Measurements from ENCODE around the gene RBM12. TPM values are rescaled to one million over a fixed set of nuclear protein-coding genes. Genes with fewer than 3 reads are reported as not detected.
A peak's percentile ranks its signal among the peaks of the same experiment; 100 is the strongest.
"Not testable (repeated sequence)": the region's sequence is repeated elsewhere in the genome, so short reads cannot be mapped to it uniquely, and the experiment has no call there.

Gene RBM12
- total RNA-seq, 1 donor from 2014 or later, result 151 TPM

DNA sequence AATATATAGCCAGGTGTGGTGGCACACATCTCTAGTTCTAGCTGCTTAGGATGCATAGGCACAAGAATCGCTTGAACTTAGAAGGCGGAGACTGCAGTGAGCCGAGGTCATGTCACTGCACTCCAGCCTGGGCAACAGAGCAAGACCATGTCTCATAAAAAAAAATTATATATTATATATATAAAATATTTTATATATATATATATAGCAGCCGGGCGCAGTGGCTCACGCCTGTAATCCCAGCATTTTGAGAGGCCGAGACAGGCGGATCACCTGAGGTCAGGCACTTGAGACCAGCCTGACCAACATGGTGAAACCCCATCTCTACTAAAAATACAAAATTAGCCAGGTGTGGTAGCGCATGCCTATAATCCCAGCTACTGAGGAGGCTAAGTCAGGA is 20.7 kb upstream of the RBM12 start:
- H3K4me1 Mint-ChIP-seq; H3K4me3 Mint-ChIP-seq; H3K9me3 Mint-ChIP-seq; intact Hi-C loops (cut with micrococcal nuclease); H3K27me3 Mint-ChIP-seq; DNase-seq; H3K27ac Mint-ChIP-seq: not testable (repeated sequence)
- peaks cover 36% of the 10 kb centered on the region for H3K36me3 Mint-ChIP-seq (ENCODE audit: low read depth)

DNA sequence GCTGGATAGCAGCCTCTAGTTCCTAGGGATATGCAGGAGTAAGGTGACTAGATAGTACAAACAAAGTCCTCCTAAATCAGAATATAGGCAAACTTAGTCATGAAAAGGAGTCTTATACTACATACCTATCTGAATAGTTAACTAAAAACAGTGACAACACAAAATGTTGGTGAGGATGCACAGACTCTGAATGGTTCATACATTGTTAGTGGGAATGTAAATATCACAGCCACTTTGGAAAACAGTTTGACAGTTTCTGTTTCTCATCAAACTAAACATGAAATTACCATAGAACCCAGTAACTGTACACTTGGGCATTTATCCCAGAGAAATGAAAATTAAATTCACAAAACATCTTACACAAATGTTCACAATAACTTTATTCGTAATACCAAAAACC is 17.3 kb upstream of the RBM12 start:
- DNase-seq, result no peak
- no peaks in the 10 kb centered on the region for H3K9me3 Mint-ChIP-seq
- H3K27me3 Mint-ChIP-seq, result no peaks in the 10 kb centered on the region
- intact Hi-C loops (cut with micrococcal nuclease), result no loop called here
- H3K36me3 Mint-ChIP-seq (ENCODE audit: low read depth), result peaks cover 18% of the 10 kb centered on the region
- H3K4me1 Mint-ChIP-seq, result peaks cover 4% of the 10 kb centered on the region
- H3K4me3 Mint-ChIP-seq, result no peak overlapping the region
- H3K27ac Mint-ChIP-seq, result no peak overlapping the region

DNA sequence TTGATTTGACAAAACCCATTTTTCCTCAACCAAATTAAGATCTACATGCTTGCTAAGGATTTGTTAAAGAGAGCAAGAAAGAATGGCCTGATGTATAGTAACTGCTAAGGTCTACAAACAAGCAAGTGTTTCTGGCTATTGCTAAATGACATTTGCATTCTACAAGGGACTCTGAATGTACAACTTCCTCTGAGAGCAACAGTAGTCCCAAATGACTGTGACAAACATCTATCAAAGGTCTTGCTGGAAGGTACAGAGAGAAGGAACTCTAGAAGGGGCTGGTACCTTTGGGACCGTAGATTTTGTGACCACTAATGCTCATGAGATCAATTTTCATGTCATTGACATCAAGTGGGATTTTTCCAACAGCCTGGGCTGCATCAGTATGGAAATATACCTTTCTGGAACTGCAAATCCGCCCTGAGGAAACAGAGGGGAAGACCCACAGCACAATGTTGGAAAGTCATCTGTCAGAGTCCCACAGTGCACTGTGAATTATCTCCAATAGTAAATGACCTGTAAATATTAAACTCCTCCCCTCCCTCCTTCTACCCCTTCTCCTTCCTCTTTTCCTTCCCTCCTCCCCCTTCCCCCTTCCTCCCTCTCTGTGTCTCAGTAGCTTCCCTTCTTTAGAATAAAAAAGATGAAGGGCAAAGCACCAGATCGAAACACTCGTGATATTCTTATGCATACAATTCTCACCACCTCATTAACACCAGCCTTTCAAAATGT is 15.9 kb upstream of the RBM12 start:
- Mint-ChIP-seq H3K27me3 (no peaks in the 10 kb centered on the region), H3K9me3 (no peaks in the 10 kb centered on the region), H3K36me3 (ENCODE audit: low read depth) (peaks cover 11% of the 10 kb centered on the region), H3K4me1 (peaks cover 4% of the 10 kb centered on the region), H3K27ac (peak overlapping the region; percentile 8), H3K4me3 (no peak overlapping the region)
- no peak for DNase-seq
- intact Hi-C loops (cut with micrococcal nuclease), result no loop called here

DNA sequence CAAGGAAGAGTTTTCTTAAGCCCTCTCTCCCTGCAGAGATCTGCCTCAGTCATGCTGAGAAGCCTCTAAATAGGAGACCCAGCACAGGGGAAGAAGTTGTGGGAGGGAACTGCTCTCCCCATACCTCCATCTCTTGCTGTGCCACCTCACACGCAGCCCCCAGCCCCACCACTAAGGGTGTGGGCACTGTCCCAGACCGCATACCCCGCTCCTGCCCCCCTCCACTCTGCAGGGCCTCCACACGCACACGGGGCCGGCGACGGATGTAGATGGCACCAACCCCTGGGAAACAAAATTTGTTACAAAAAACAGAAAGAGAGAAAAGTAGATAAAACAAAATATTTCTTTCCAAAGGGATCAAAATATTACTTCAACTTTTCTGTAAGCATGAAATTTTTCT is 10.2 kb upstream of the RBM12 start:
- no peak overlapping the region for H3K27ac Mint-ChIP-seq
- H3K4me1 Mint-ChIP-seq, result no peaks in the 10 kb centered on the region
- intact Hi-C loops (cut with micrococcal nuclease), result no loop called here
- DNase-seq, result no peak
- H3K27me3 Mint-ChIP-seq, result no peaks in the 10 kb centered on the region
- H3K4me3 Mint-ChIP-seq, result no peak overlapping the region
- H3K36me3 Mint-ChIP-seq (ENCODE audit: low read depth), result peaks cover 27% of the 10 kb centered on the region
- H3K9me3 Mint-ChIP-seq, result no peaks in the 10 kb centered on the region

DNA sequence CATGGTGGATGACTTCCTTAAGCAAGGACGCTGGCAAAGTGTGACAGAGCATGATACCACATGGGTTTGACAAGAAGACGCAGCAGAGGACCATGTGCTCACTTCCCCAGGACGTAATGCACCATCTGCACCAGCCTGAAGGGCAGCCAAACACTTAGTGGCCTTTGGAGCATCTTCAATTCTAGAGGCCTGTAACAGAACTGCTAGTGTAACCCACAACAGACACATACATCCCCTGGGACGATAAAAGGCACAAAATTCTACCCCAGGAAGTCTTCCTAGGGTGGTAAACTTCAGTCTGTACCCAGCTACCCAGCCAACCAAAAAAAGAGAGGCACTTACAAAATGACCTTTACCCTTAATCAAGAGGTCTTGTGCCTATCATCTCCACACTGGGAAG is 9.2 kb upstream of the RBM12 start:
- Mint-ChIP-seq H3K27me3 (no peaks in the 10 kb centered on the region), H3K27ac (no peak overlapping the region), H3K4me1 (no peaks in the 10 kb centered on the region), H3K9me3 (no peaks in the 10 kb centered on the region), H3K4me3 (no peak overlapping the region), H3K36me3 (ENCODE audit: low read depth) (peaks cover 34% of the 10 kb centered on the region)
- DNase-seq, result no peak
- intact Hi-C loops (cut with micrococcal nuclease), result no loop called here

DNA sequence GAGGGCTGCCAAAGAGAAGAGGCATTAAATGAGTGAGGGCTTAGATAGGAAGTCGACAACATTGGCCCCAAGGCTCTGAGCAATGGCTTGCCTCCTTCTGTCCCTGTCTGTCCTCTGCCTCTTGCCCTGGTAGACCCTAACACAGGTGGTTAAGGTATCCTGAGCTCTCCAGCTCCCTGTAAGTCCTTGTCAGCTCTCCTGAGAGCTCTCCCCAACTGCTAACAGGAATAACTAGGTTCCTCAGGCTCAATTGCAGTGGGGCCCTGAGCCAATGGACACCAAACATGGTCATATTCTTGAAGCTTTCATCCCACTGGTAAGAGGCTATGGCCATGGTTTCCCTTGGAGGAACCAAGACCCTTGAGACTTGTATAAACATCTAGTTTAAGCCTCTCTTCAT is 5.0 kb upstream of the RBM12 start:
- Mint-ChIP-seq H3K36me3 (ENCODE audit: low read depth) (peaks cover 43% of the 10 kb centered on the region), H3K9me3 (no peaks in the 10 kb centered on the region), H3K27me3 (no peaks in the 10 kb centered on the region), H3K27ac (no peak overlapping the region), H3K4me3 (no peak overlapping the region), H3K4me1 (peaks cover 2% of the 10 kb centered on the region)
- DNase-seq, result no peak
- intact Hi-C loops (cut with micrococcal nuclease), result no loop called here

DNA sequence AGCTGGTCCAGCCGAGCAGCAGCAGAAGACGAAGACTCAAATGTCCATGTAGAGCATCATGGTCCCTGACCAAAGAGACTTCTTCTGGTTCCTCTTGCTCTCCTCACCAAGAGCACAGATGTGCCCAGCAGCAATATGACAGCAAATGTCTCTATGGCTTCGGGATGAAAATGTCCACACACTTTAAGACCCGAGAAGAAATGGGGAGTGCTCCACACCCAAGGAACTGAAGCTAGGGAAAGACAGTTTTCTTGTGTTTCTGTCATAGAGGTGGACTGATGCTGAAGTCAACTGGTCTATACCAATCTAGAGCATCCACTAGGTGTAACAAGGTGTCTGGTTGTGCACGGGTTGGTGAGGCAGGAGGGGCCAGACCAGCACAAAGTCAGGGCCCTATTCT is 4.5 kb upstream of the RBM12 start:
- Mint-ChIP-seq H3K27me3 (no peaks in the 10 kb centered on the region), H3K4me3 (no peak overlapping the region), H3K36me3 (ENCODE audit: low read depth) (peaks cover 43% of the 10 kb centered on the region), H3K27ac (no peak overlapping the region), H3K9me3 (no peaks in the 10 kb centered on the region), H3K4me1 (peaks cover 2% of the 10 kb centered on the region)
- intact Hi-C loops (cut with micrococcal nuclease), result no loop called here
- DNase-seq, result no peak

DNA sequence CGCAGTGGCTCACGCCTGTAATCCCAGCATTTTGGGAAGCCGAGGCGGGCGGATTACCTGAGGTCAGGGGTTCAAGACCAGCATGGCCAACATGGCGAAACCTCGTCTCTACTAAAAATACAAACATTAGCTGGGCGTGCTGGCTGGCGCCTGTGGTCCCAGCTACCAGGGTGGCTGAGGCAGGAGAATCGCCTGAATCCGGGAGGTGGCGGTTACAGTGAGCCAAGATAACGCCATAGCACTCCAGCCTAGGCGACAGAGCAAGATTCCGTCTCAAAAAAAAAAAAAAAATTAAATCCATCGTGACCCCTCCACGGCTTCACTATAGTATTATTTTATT is 1.2 kb upstream of the RBM12 start:
- peak overlapping the region; percentile 29 for H3K27ac Mint-ChIP-seq

DNA sequence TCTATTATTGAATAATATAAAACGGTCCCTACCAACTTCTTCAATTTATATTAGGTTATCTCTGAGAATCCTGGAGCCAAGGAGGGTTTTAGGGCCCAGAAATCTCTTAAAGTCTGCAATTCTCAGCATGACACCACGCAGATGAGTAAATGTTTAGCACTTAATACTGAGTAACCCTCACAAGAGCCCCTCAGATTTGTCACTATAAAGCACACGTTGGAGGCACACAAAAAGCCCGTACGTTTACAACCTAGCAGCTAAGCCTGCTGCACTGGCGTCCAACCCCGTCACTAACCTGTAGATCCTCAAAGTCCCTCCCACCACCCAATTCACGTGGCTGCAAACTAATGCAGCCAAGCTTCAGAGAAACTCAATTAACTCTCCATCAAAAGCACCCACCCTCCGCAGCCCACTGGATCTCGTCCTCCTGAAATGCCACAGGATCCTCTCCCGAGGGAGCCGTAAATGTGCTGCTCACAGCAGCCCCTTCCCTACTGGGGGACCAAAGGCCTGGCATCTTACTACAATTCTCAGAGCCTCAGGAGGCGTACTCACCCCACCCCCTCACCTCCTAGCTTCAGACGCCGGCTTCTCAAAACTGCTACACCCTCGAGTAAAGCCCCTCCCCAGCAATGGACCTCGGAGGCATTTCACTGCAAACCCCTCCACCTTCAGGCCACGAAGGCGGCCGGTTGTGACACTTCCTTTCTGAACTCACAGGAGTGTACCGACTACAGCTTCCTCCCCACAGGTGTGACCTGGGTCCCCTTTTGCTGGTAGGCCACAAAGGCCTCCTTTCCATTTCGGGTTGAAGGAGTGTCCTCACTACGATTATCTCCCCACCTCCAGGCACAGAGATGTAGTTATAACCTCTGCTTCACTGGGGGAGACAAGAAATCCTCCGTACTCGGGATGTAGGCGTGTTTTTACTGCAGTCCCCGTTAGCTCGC is 909 bp downstream of the RBM12 start:
- intact Hi-C loops (cut with micrococcal nuclease), result loop anchor here (1.0 to 5.0 kb wide), 5 partner anchors 35 to 289 kb away; partner anchors contain the start of genes CEP250, NFS1, RBM39 and ROMO1
- H3K27ac Mint-ChIP-seq, result peak overlapping the region; percentile 99
- H3K36me3 Mint-ChIP-seq (ENCODE audit: low read depth), result peaks cover 49% of the 10 kb centered on the region
- peaks cover 45% of the 10 kb centered on the region for H3K4me1 Mint-ChIP-seq
- H3K27me3 Mint-ChIP-seq, result no peaks in the 10 kb centered on the region
- DNase-seq, result peak; percentile 90
- no peaks in the 10 kb centered on the region for H3K9me3 Mint-ChIP-seq
- H3K4me3 Mint-ChIP-seq, result peak overlapping the region; percentile 91

More for the DNA sequence above, 1.2 kb upstream of the RBM12 start:
- intact Hi-C loops (cut with micrococcal nuclease), result loop anchor here (2.0 kb wide), 1 partner anchor 33 kb away; the partner anchor contains the start of genes NFS1 and ROMO1
- peak overlapping the region; percentile 35 for H3K4me3 Mint-ChIP-seq
- no peak for DNase-seq
- H3K27me3 Mint-ChIP-seq, result no peaks in the 10 kb centered on the region
- peaks cover 48% of the 10 kb centered on the region for H3K36me3 Mint-ChIP-seq (ENCODE audit: low read depth)
- H3K9me3 Mint-ChIP-seq, result no peaks in the 10 kb centered on the region
- peaks cover 28% of the 10 kb centered on the region for H3K4me1 Mint-ChIP-seq

DNA sequence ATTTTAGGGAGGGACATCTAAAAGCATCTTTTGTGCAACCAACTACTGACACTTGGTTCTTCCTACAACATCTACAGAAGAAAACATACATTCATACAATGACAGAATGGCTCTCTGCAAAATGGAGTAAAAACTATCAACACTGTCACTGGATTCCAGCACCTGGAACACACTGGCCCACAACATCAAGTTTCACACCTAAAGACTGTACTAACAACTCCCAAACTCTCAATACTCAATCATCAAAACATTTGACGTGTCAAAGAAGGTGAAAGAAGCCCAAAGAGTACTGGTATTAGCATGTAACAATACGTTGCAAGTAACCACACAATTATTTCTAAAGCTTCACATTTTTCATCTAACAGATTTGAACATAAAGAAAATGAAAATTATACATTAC is 2.1 kb downstream of the RBM12 start:
- DNase-seq, result peak; percentile 62
- H3K4me3 Mint-ChIP-seq, result peak overlapping the region; percentile 91
- intact Hi-C loops (cut with micrococcal nuclease), result loop anchor here (1.0 to 5.0 kb wide), 3 partner anchors 46 to 290 kb away; partner anchors contain the start of gene SCAND1
- no peaks in the 10 kb centered on the region for H3K27me3 Mint-ChIP-seq
- H3K9me3 Mint-ChIP-seq, result no peaks in the 10 kb centered on the region
- peaks cover 48% of the 10 kb centered on the region for H3K4me1 Mint-ChIP-seq
- H3K27ac Mint-ChIP-seq, result peak overlapping the region; percentile 99
- H3K36me3 Mint-ChIP-seq (ENCODE audit: low read depth), result peaks cover 42% of the 10 kb centered on the region

DNA sequence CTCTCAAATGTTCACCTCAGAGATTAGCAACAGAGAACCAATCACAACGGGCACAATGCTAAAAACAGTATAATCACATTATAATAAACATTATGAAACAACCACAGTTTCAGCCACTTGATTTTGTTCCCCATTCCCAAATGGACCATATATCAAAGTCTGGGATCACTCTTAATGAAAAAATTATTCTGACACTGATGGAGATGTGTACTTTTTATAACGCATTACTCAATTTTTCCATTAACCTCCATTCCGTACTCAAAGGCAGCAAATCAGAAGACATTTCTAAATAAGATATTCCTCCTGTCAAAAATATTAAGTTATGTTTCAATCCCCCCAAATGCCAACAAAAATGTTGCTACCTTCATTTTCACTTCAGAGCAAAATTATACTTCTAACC is 2.8 kb downstream of the RBM12 start:
- Mint-ChIP-seq H3K9me3 (no peaks in the 10 kb centered on the region), H3K27ac (peak overlapping the region; percentile 99), H3K36me3 (ENCODE audit: low read depth) (peaks cover 49% of the 10 kb centered on the region), H3K4me3 (peak overlapping the region; percentile 91), H3K27me3 (no peaks in the 10 kb centered on the region), H3K4me1 (peaks cover 54% of the 10 kb centered on the region)
- intact Hi-C loops (cut with micrococcal nuclease), result loop anchor here (1.0 to 5.0 kb wide), 3 partner anchors 46 to 290 kb away; partner anchors contain the start of gene SCAND1
- DNase-seq, result no peak

DNA sequence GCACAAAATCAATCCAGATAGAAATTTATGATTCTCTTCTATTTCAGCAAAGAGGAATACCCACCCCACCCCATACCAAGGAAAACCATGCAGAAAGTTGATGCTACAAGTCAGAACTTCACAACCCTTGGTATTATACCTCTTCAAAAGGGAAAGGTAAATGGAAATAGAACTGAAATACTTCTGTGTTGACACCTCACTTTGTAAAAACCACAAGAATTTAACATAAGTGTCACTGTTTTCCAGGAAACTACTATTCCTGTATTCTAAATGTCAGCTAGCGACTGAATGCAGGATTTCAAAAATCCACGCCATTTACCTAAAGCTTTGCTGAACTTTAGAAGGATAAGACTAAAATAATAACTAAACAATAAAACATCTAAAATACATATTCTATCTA is 3.6 kb downstream of the RBM12 start:
- intact Hi-C loops (cut with micrococcal nuclease), result loop anchor here (5.0 kb wide), 2 partner anchors 59 to 291 kb away; partner anchors contain the start of gene SCAND1
- no peaks in the 10 kb centered on the region for H3K9me3 Mint-ChIP-seq
- peaks cover 52% of the 10 kb centered on the region for H3K36me3 Mint-ChIP-seq (ENCODE audit: low read depth)
- peaks cover 57% of the 10 kb centered on the region for H3K4me1 Mint-ChIP-seq
- no peaks in the 10 kb centered on the region for H3K27me3 Mint-ChIP-seq
- peak overlapping the region; percentile 91 for H3K4me3 Mint-ChIP-seq
- peak; percentile 62 for DNase-seq
- H3K27ac Mint-ChIP-seq, result peak overlapping the region; percentile 99

DNA sequence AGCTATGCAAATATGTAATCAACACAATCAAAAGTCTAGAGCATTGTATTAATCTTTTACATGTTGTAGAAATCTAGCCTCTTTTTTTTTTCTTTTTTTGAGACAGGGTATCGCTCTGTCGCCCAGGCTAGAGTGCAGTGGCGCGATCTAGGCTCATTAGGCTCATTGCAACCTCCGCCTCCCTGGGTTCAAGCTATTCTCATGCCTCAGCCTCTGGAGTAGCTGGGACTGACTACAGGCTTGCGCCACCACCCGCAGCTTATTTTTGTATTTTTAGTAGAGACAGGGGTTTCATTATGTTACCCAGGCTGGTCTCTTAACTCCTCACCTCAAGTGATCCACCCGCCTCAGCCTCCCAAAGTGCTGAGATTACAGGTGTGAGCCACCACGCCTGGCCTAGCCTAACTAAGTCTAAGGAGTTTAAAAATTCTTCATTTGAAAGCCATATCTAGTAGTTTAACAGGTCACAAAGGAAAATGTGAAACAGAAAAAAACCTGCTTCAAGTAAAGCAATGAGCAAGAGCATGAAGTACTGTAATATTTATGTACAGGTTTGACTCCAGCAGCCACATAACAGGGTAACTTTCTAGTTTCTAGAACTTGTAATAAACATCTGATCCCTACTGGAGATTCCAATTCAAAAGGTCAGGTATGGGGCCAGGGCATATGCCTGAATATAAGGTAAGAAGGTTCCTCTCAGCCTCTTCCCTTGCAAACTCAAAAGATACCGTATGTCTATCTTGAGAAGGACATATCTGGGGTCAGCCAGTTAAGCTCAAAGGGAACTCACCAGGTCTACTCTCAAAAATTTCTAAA is 4.4 kb downstream of the RBM12 start:
- Mint-ChIP-seq H3K4me3 (peak overlapping the region; percentile 91), H3K27me3 (no peaks in the 10 kb centered on the region), H3K9me3 (no peaks in the 10 kb centered on the region), H3K4me1 (peaks cover 57% of the 10 kb centered on the region), H3K27ac (peak overlapping the region; percentile 99), H3K36me3 (ENCODE audit: low read depth) (peaks cover 53% of the 10 kb centered on the region)
- peak; percentile 60 for DNase-seq
- intact Hi-C loops (cut with micrococcal nuclease), result loop anchor here (1.0 to 5.0 kb wide), 4 partner anchors 10 to 292 kb away; partner anchors contain the start of gene SCAND1
